ENCODE results near the gene RNF220. TPM values are rescaled to one million over a fixed set of nuclear protein-coding genes. Genes with fewer than 3 reads are reported as not detected.
A peak's percentile ranks its signal among the peaks of the same experiment; 100 is the strongest.
"Not testable (repeated sequence)": the region's sequence is repeated elsewhere in the genome, so short reads cannot be mapped to it uniquely, and the experiment has no call there.

RNF220 gene
- total and polyA plus RNA-seq, 2 donors (not counting 3 experiments of a cell fraction or from before 2014, with no cell fraction given), result 62.7 to 66.6 TPM

DNA sequence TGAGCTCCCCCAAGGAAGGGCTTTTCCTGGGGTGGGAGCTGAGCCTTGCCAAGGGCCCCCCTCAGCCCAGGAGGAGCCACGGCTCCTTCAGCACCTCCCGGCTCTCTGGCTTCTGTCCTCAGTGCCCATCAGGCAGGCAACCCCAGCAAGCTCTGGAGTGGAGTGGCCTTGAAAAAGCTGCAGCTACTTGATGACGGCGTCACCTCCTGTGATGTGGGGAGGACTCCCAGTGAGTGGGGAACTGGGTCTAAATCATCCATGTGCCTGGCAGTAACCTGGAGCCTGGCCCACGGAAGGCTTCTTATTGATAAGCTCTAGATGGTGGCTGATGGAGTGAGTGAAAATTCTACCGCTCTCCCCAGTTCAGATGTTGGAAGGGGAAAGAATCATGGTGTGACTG is 154.9 kb downstream of the RNF220 start:
- H3K9ac ChIP-seq (replicated peaks; ENCODE audit: extremely low read depth, insufficient read depth, low read length), result no peak overlapping the region
- no peaks in the 10 kb centered on the region for H3K9me3 ChIP-seq (replicated peaks; ENCODE audit: control insufficient read depth, insufficient read depth, low read length)
- no peak for FAIRE-seq
- H3K4me2 ChIP-seq (ENCODE audit: insufficient read depth, low read length), result no peak overlapping the region
- no peaks in the 10 kb centered on the region for H3K36me3 ChIP-seq (ENCODE audit: control insufficient read depth in 2 of 2, extremely low read depth in 1 of 2, insufficient read depth in 2 of 2, low read length in 2 of 2)
- TF ChIP-seq GATA2 (IDR thresholded peaks at IDR 0.05; ENCODE audit: insufficient read depth, insufficient read length, low read depth, low read length), result no peak
- no peak for TF ChIP-seq EZH2 (IDR thresholded peaks at IDR 0.05; ENCODE audit: borderline replicate concordance, low read depth, low read length, severe bottlenecking)
- TF ChIP-seq MYC (IDR thresholded peaks at IDR 0.05; ENCODE audit: low read depth, low read length), result no peak
- no peak for TF ChIP-seq POLR2AphosphoS5 (IDR thresholded peaks at IDR 0.05; ENCODE audit: insufficient read depth, low read depth, low read length)
- TF ChIP-seq MAX (IDR thresholded peaks at IDR 0.05; ENCODE audit: insufficient read depth, insufficient read length), result no peak
- no peak for TF ChIP-seq CTCF (IDR thresholded peaks at IDR 0.05; ENCODE audit: extremely low read depth in 1 of 2, insufficient read depth in 1 of 2, low read depth in 1 of 2, low read length in 2 of 2)
- TF ChIP-seq FOS (IDR thresholded peaks at IDR 0.05; ENCODE audit: borderline replicate concordance, insufficient read depth, low read length), result no peak
- no peak for TF ChIP-seq JUN (IDR thresholded peaks at IDR 0.05; ENCODE audit: borderline replicate concordance, insufficient read depth, insufficient read length, low read depth)
- no peak for TF ChIP-seq POLR2A (IDR thresholded peaks at IDR 0.05; ENCODE audit: low read depth, low read length)
- dilution Hi-C loops (cut with MboI; ENCODE audit: extremely low pct_ligation_motif_present, low sequenced_read_pairs) (no loop called here), intact Hi-C loops (cut with micrococcal nuclease) (no loop called here)
- H4K20me1 ChIP-seq (replicated peaks; ENCODE audit: control insufficient read depth, extremely low read depth, insufficient read depth, low read length), result no peaks in the 10 kb centered on the region
- H3K27ac ChIP-seq (ENCODE audit: insufficient read depth, low read depth, low read length), result no peak overlapping the region
- no TSS peak for BruUV-seq (replicated peaks)
- no peak for DNase-seq (ENCODE audit: low read depth, low spot score)
- H3K79me2 ChIP-seq (ENCODE audit: control insufficient read depth, insufficient read depth, low read length), result no peaks in the 10 kb centered on the region
- H3K9me1 ChIP-seq (replicated peaks; ENCODE audit: control insufficient read depth, extremely low read depth, insufficient read depth, low read length), result no peaks in the 10 kb centered on the region
- H3K27me3 ChIP-seq (ENCODE audit: control insufficient read depth in 2 of 2, insufficient read depth in 2 of 2, low read length in 2 of 2), result peaks cover 6 to 15% of the 10 kb centered on the region in 2 experiments
- POLR2A ChIA-PET, result no interaction called here
- no peak overlapping the region for H3K4me3 ChIP-seq (replicated peaks in 1 of 3; ENCODE audit: insufficient read depth in 1 of 3, low read depth in 1 of 3, low read length in 3 of 3)
- CTCF ChIA-PET, result interaction anchor here (0.9 to 6.2 kb wide), 3 partner anchors 12 to 182 kb away, joined by 4 to 41 read pairs (median 4); no protein-coding TSS in a partner anchor
- H2AFZ ChIP-seq (ENCODE audit: low read depth, low read length), result no peak overlapping the region
- no peaks in the 10 kb centered on the region for H3K4me1 ChIP-seq (ENCODE audit: control insufficient read depth, extremely low read depth, insufficient read depth, low read length)

DNA sequence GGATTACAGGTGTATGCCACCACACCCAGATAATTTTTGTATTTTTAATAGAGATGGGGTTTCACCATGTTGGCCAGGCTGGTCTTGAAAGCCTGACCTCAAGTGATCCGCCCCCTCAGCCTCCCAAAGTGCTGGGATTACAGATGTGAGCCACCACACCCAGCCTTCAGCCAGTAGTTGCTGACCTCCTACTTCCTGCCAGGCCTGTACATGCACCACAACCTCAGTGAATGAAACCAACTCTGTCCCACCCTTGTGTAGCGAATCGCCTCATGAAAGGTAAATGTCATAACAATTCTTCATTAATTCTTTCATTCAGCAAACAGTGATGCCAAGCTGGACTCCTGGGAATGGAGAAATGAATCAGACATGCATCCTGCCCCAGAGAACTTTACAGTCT is 155.6 kb downstream of the RNF220 start:
- H3K9ac ChIP-seq (replicated peaks; ENCODE audit: extremely low read depth, insufficient read depth, low read length); H3K9me3 ChIP-seq (replicated peaks; ENCODE audit: control insufficient read depth, insufficient read depth, low read length); H3K4me3 ChIP-seq (replicated peaks in 1 of 3; ENCODE audit: insufficient read depth in 1 of 3, low read depth in 1 of 3, low read length in 3 of 3); H3K79me2 ChIP-seq (ENCODE audit: control insufficient read depth, insufficient read depth, low read length); BruUV-seq (replicated peaks); intact Hi-C loops (cut with micrococcal nuclease); H3K27ac ChIP-seq (ENCODE audit: insufficient read depth, low read depth, low read length); H4K20me1 ChIP-seq (replicated peaks; ENCODE audit: control insufficient read depth, extremely low read depth, insufficient read depth, low read length); POLR2A ChIA-PET; H3K9me1 ChIP-seq (replicated peaks; ENCODE audit: control insufficient read depth, extremely low read depth, insufficient read depth, low read length); H3K4me2 ChIP-seq (ENCODE audit: insufficient read depth, low read length); DNase-seq (ENCODE audit: low read depth, low spot score); H2AFZ ChIP-seq (ENCODE audit: low read depth, low read length); H3K36me3 ChIP-seq (ENCODE audit: control insufficient read depth in 2 of 2, extremely low read depth in 1 of 2, insufficient read depth in 2 of 2, low read length in 2 of 2); dilution Hi-C loops (cut with MboI; ENCODE audit: extremely low pct_ligation_motif_present, low sequenced_read_pairs); H3K4me1 ChIP-seq (ENCODE audit: control insufficient read depth, extremely low read depth, insufficient read depth, low read length): not testable (repeated sequence)
- peak; percentile 38 for FAIRE-seq
- H3K27me3 ChIP-seq (ENCODE audit: control insufficient read depth in 2 of 2, insufficient read depth in 2 of 2, low read length in 2 of 2), result peaks cover 6 to 15% of the 10 kb centered on the region in 2 experiments
- CTCF ChIA-PET, result interaction anchor here (1.8 to 6.2 kb wide), 2 partner anchors 12 to 183 kb away, joined by 4 to 41 read pairs; no protein-coding TSS in a partner anchor
